Measurements from ENCODE around the gene C1QTNF6. TPM values are rescaled to one million over a fixed set of nuclear protein-coding genes. Genes with fewer than 3 reads are reported as not detected.
A peak's percentile ranks its signal among the peaks of the same experiment; 100 is the strongest.

The C1QTNF6 gene
- total and polyA plus RNA-seq, 2 experiments from 2014 or later = 1.7 to 2.3 TPM

DNA sequence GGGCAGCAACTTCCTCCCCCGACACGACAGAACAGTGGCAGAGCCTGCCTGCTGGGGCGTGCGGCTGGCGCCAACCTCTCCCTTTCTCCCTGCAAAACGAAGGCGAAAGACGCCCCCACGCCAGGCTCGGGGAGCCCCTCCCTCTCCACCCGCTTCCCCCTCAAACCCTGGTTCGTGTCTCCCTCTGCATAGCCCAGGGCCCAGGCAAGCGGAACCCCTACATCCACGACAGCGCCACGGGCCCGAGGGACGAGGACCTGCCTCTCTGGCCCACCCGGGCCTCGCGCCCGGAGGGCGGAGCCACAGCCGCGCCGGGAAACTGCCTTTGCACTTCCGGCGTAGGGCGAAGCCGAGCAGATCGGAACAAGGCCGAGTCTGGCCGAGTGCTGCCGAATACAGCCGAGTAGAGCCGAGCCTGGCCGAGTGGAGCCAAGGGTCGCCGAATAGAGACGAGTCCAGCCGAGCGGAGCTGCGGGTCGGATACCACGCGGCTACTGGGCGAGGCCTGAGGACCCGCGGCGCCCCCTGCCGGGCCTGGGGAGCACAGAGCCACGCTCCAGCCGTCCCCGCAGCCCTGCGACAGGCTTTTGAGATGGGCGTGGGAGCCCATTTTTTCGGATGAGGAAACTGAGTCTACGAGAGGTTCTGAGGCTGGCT, 11.2 kb upstream of the C1QTNF6 start (continued):
- TF ChIP-seq, protein P1, sequence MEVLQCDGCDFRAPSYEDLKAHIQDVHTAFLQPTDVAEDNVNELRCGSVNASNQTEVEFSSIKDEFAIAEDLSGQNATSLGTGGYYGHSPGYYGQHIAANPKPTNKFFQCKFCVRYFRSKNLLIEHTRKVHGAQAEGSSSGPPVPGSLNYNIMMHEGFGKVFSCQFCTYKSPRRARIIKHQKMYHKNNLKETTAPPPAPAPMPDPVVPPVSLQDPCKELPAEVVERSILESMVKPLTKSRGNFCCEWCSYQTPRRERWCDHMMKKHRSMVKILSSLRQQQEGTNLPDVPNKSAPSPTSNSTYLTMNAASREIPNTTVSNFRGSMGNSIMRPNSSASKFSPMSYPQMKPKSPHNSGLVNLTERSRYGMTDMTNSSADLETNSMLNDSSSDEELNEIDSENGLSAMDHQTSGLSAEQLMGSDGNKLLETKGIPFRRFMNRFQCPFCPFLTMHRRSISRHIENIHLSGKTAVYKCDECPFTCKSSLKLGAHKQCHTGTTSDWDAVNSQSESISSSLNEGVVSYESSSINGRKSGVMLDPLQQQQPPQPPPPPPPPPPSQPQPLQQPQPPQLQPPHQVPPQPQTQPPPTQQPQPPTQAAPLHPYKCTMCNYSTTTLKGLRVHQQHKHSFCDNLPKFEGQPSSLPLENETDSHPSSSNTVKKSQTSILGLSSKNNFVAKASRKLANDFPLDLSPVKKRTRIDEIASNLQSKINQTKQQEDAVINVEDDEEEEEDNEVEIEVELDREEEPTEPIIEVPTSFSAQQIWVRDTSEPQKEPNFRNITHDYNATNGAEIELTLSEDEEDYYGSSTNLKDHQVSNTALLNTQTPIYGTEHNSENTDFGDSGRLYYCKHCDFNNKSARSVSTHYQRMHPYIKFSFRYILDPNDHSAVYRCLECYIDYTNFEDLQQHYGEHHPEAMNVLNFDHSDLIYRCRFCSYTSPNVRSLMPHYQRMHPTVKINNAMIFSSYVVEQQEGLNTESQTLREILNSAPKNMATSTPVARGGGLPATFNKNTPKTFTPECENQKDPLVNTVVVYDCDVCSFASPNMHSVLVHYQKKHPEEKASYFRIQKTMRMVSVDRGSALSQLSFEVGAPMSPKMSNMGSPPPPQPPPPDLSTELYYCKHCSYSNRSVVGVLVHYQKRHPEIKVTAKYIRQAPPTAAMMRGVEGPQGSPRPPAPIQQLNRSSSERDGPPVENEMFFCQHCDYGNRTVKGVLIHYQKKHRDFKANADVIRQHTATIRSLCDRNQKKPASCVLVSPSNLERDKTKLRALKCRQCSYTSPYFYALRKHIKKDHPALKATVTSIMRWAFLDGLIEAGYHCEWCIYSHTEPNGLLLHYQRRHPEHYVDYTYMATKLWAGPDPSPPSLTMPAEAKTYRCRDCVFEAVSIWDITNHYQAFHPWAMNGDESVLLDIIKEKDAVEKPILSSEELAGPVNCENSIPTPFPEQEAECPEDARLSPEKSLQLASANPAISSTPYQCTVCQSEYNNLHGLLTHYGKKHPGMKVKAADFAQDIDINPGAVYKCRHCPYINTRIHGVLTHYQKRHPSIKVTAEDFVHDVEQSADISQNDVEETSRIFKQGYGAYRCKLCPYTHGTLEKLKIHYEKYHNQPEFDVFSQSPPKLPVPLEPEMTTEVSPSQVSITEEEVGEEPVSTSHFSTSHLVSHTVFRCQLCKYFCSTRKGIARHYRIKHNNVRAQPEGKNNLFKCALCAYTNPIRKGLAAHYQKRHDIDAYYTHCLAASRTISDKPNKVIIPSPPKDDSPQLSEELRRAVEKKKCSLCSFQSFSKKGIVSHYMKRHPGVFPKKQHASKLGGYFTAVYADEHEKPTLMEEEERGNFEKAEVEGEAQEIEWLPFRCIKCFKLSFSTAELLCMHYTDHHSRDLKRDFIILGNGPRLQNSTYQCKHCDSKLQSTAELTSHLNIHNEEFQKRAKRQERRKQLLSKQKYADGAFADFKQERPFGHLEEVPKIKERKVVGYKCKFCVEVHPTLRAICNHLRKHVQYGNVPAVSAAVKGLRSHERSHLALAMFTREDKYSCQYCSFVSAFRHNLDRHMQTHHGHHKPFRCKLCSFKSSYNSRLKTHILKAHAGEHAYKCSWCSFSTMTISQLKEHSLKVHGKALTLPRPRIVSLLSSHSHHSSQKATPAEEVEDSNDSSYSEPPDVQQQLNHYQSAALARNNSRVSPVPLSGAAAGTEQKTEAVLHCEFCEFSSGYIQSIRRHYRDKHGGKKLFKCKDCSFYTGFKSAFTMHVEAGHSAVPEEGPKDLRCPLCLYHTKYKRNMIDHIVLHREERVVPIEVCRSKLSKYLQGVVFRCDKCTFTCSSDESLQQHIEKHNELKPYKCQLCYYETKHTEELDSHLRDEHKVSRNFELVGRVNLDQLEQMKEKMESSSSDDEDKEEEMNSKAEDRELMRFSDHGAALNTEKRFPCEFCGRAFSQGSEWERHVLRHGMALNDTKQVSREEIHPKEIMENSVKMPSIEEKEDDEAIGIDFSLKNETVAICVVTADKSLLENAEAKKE (CRISPR knock-in tag; IDR thresholded peaks at IDR 0.05) = no peak

DNA sequence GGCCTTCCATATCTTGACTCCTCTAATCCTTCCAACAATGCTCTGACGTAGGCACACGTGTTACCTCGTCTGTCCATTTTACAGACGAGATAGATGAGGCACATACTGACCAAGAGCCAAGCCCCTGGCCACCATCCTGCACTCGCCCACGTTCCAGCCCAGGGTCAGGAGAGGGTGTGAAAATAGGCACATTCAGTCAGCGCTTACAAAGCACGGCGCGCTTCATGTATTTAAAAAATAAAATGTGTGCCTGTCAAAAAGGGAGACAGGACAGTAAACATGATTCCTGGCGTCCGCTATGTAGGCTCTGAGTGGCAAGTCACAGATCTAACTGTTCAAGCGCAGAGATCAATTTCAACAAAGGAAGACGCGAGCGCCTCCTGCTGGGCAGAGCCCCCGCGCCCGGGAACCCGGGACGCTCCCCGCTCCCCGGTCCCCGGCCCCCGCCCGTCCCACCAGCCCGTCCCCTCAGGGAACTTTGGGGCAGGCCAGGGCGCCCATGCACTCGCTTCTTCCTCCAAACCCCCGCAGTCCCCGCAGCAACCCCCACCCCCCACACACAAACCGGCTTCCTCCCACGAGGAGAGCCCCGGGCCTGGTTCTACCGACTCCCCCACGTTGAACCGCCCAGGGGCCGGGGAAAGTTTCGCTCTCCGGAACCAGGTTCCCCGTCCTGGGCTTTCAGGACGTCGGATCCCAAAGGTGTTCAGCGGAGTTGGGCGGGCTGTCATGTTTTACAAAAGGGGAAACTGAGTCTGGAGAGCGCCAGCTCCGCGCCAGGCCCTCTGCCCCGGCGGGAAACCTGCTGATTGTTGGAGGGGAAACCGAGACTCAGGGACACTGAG, 10.4 kb upstream of the C1QTNF6 start:
- no peak for TF ChIP-seq STAT1 (IDR thresholded peaks at IDR 0.05; ENCODE audit: unreplicated experiment)
- TF ChIP-seq, protein P2, sequence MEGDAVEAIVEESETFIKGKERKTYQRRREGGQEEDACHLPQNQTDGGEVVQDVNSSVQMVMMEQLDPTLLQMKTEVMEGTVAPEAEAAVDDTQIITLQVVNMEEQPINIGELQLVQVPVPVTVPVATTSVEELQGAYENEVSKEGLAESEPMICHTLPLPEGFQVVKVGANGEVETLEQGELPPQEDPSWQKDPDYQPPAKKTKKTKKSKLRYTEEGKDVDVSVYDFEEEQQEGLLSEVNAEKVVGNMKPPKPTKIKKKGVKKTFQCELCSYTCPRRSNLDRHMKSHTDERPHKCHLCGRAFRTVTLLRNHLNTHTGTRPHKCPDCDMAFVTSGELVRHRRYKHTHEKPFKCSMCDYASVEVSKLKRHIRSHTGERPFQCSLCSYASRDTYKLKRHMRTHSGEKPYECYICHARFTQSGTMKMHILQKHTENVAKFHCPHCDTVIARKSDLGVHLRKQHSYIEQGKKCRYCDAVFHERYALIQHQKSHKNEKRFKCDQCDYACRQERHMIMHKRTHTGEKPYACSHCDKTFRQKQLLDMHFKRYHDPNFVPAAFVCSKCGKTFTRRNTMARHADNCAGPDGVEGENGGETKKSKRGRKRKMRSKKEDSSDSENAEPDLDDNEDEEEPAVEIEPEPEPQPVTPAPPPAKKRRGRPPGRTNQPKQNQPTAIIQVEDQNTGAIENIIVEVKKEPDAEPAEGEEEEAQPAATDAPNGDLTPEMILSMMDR (conservative IDR thresholded peaks at IDR 0.05; ENCODE audit: low read depth in 2 of 2) = peak; percentile 51 to 71
- Mint-ChIP-seq H3K27me3 (ENCODE audit: insufficient read depth, low read depth, poor library complexity) (peaks cover 9% of the 10 kb centered on the region), H3K27ac (peak overlapping the region; percentile 75; the same call in 1 of the 2 replicates), H3K36me3 (ENCODE audit: low read depth) (peaks cover 11% of the 10 kb centered on the region), H3K4me1 (peaks cover 15% of the 10 kb centered on the region), H3K9me3 (peaks cover 3% of the 10 kb centered on the region), H3K4me3 (peak overlapping the region; percentile 79)
- Histone ChIP-seq H3K4me1 (ENCODE audit: insufficient read depth) (peaks cover 8% of the 10 kb centered on the region; the same call in 1 of the 2 replicates), H3K27me3 (ENCODE audit: insufficient read depth) (no peaks in the 10 kb centered on the region), H2AFZ (peak overlapping the region; percentile 93), H3K79me2 (replicated peaks; ENCODE audit: insufficient read depth) (no peaks in the 10 kb centered on the region), H3K9me2 (ENCODE audit: insufficient read depth) (no peaks in the 10 kb centered on the region), H3K4me3 (peak overlapping the region; percentile 75), H3K27ac (ENCODE audit: low read depth) (no peak overlapping the region), H4K20me1 (replicated peaks; ENCODE audit: insufficient read depth) (no peaks in the 10 kb centered on the region), H3K36me3 (ENCODE audit: insufficient read depth) (no peaks in the 10 kb centered on the region), H3K4me2 (peak overlapping the region; percentile 92), H3F3A (replicated peaks; ENCODE audit: low read depth) (no peaks in the 10 kb centered on the region)
- peak; percentile 82 for DNase-seq (ENCODE audit: low spot score)
- peak; percentile 52 for ATAC-seq
